Coronary artery (tissue), 2 donors: ENCODE measurements around the gene AMIGO2.

Experiments used
- DNase-seq: peaks from one replicate; pipeline ENCODE4 v3.0.0-alpha.2; 2017; ENCODE audit warnings: low spot score
- H3K27ac ChIP-seq, 2 donors: fragments of 200-600 bp; sonication (generic); one replicate each; pipeline ENCODE4 v1.5.1; 2016 to 2019
- H3K4me3 ChIP-seq: fragments of 200-600 bp; sonication (generic); 2 replicates; pipeline ENCODE4 v1.5.1; 2016; ENCODE audit warnings: mild to moderate bottlenecking, moderate library complexity
- CTCF ChIP-seq: fragments of 200-600 bp; sonication (generic); IDR thresholded peaks from one replicate; pipeline ENCODE4 v1.5.1; 2019; ENCODE audit warnings: antibody characterized with exemption

The AMIGO2 gene

GRCh38 chr12:47048541-47048940 lies 31.2 kb downstream of the AMIGO2 start:
- no peak for TF ChIP-seq CTCF
- H3K4me3 ChIP-seq, result no peak overlapping the region
- no peak overlapping the region for H3K27ac ChIP-seq
- DNase-seq, result no peak

DNA sequence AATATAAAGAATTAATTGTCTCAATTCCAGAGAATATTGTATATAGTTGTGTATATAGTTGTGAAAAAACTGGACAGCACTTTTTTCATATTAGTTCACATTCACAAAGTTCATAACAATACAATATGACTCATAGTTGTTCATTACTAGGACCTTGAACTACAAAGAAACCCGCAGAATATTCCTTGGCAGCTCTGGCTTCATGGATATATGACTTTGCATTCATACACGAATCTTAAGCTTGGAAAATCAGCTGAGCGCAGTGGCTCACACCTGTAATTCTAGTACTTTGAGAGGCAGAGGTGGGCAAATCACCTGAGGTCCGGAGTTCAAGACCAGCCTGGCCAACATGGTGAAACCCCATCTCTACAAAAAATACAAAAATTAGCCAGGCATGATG lies 38.4 kb downstream of the AMIGO2 start:
- no peak for TF ChIP-seq CTCF
- Histone ChIP-seq H3K4me3 (no peak overlapping the region), H3K27ac (no peak overlapping the region)
- no peak for DNase-seq

GRCh38 chr12:47039756-47040155 lies 40.0 kb downstream of the AMIGO2 start:
- no peak for DNase-seq
- TF ChIP-seq CTCF, result no peak
- Histone ChIP-seq H3K27ac (no peak overlapping the region), H3K4me3 (no peak overlapping the region)

DNA sequence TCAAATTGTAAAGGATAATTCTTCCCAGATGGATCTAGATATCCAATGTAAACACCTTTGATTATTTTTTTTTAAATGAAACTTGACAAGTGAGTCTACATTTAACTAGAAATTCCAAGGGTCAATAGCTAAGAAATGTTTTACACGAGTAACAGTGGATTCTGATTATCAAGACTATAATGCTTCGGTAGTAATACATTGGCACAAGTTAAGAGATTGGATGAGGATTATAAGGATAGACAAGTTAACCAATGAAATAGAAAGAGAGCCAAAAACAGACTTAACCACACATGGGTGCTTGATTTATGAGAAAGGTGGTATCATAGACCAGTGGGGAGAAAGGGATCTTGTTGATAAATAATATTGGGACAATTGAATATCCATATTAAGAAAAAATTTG lies 40.7 kb downstream of the AMIGO2 start:
- TF ChIP-seq CTCF, result no peak
- no peak for DNase-seq
- H3K27ac ChIP-seq, result no peak overlapping the region
- no peak overlapping the region for H3K4me3 ChIP-seq

- no peak overlapping the region for H3K4me3 ChIP-seq
- TF ChIP-seq CTCF, result no peak
- no peak for DNase-seq
- no peak overlapping the region for H3K27ac ChIP-seq
Measured at GRCh38 chr12:47038270-47038748, 41.5 kb downstream of the AMIGO2 start.

GRCh38 chr12:47035484-47035883 lies 44.3 kb downstream of the AMIGO2 start:
- H3K27ac ChIP-seq, result no peak overlapping the region
- no peak overlapping the region for H3K4me3 ChIP-seq
- DNase-seq, result no peak
- TF ChIP-seq CTCF, result no peak

DNA sequence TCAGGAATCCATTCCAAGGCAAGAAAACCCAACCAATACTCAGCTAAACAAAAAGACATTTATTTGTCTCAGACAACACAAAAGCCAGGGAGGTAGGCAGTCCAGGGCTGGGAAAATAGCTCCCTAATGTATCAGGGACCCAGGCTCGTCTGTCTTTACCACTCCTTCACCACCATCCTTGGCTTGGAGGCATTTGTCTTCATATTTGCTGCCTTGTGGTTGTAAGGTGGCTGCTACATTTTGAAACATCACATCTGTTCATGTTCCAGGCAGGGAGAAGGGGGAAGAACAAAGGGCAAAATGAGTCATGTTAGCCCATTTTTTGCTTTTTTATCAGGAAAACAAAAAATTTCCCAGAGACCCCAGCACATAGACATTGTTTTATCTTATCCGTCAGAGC lies 45.1 kb downstream of the AMIGO2 start:
- TF ChIP-seq CTCF, result no peak
- no peak for DNase-seq
- H3K4me3 ChIP-seq, result no peak overlapping the region
- no peak overlapping the region for H3K27ac ChIP-seq
